HG02642 (cell line): ENCODE data around the gene TAF6.

ENCODE experiments used
- ATAC-seq: cut with Tn5 transposase; IDR thresholded peaks from one replicate; pipeline ENCODE4 v1.9.1; 2021; ENCODE audit warnings: mild to moderate bottlenecking; ENCODE audit not compliant: unreplicated experiment, poor library complexity

The TAF6 gene

GRCh38 chr7:100077205-100077604, 42.0 kb downstream of the TAF6 start:
- no peak for ATAC-seq

- no peak for ATAC-seq
Observed at GRCh38 chr7:100075418-100075817, 43.7 kb downstream of the TAF6 start.

- ATAC-seq: no peak
Observed at GRCh38 chr7:100074841-100075240, 44.3 kb downstream of the TAF6 start.

DNA sequence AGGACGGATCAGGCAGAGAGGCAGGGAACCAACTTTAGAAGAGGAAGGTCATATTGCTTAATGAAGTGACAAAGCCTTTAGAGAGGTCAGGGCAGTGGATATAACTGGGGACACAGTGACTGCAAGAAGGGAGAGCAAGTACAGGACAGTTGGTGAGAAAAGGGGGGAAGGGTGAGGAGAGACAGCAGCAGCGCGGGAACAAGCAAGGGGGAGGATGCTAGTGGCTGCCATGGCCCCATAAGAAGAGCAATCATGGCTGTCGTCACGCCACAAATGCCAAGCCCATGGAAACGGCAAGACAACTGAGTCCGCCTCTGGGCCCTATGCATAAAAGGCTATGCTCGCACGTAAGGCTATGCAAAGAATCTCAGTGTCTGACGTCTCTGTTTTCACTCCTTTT, 46.7 kb downstream of the TAF6 start:
- no peak for ATAC-seq

DNA sequence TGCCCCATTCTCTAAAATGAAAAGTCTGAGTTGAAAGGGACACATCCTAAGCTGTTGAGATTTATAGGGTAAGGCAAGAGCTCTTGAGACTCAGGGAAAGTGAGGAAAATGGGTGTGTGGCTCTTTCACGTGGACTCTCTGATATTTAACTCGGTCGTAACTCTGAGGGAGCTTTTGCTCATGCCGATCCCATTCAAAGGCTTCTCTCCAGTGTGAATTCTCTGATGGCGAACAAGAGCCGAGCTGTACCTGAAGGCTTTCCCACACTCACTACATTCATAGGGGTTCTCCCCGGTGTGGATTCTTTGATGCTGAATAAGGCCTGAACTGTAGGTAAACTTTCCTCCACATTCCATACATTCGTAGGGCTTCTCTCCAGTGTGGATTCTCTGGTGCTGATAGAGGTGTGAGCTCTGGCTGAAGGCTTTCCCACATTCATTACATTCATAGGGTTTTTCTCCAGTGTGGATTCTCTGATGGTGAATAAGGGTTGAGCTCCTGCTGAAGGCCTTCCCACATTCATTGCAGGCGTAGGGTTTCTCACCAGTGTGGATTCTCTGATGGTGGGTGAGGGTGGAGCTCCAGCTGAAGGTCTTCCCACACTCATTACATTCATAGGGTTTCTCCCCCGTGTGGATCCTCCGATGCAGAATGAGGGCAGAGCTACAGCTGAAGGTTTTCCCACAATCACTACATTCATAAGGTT, 48.0 kb downstream of the TAF6 start:
- ATAC-seq: no peak

GRCh38 chr7:100069991-100070390, 49.2 kb downstream of the TAF6 start:
- no peak for ATAC-seq

DNA sequence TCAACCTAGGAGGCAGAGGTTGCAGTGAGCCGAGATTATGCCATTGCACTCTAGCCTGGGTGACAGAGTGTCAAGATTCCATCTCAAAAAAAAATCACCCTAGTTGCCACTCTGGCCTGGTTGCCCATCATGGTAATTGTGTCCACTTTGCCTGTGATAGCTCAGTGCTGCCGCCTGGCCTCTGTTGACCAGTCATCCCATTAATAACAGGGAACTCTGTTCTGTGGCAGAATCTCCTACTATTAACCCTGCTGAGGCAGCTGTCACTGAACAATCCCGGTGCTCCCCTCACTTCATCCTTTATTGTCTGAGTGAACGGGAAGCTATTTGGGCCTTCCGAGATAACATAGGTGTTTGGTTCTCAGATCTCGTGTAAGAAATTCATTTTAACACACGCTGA, 52.2 kb downstream of the TAF6 start:
- no peak for ATAC-seq

DNA sequence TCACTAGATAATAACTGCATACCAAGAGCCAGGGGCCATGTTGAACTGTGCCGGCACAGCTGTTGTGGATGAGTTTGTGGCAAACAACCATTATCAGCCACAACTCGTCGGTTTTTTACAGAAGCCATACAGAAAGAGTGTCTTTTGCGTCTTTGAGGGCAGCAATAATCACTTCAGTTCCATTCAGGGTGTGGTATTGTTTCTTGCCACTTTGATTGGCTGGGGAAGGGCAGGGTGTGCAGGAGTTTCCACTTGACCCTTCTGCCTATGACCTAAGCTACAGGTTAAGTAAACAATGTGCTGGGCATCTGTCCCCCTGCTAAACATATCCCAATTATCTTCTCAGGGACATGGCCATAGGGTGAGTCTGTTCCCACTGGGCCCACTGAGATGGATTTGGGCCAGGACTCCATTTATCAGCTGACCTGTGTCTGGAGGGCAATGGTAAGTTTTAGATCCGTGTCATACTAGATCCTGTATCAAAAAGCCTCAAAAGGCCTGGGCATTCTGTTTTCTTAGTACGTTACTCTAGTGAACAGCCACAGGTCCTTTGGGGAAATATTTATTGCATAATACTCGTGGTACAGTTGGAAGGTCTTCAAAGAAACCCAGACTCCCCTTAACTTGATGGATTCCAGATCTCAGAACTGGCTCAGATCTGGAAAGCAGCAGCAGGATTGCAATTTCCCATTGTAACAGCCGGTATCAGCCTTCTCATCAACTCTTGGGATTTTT, 53.5 kb downstream of the TAF6 start:
- no peak for ATAC-seq

DNA sequence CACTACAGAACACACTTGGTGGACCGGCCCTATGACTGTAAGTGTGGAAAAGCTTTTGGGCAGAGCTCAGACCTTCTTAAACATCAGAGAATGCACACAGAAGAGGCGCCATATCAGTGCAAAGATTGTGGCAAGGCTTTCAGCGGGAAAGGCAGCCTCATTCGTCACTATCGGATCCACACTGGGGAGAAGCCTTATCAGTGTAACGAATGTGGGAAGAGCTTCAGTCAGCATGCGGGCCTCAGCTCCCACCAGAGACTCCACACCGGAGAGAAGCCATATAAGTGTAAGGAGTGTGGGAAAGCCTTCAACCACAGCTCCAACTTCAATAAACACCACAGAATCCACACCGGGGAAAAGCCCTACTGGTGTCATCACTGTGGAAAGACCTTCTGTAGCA, 55.0 kb downstream of the TAF6 start:
- no peak for ATAC-seq

DNA sequence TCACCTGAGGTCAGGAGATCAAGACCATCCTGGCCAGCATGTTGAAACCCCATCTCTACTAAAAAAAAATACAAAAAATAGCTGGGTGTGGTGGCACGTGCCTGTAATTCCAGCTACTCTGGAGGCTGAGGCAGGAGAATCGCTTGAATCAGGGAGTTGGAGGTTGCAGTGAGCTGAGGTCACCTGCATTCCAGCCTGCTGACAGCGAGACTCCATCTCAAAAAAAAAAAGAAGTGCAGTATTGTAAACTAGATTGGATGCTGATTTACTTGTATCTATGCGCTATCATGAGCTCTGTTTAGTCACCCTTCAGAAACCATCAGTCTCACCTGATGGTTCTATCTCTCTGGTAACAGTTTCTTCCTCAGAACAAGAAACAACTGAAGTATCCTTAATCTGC, 55.8 kb downstream of the TAF6 start:
- no peak for ATAC-seq

DNA sequence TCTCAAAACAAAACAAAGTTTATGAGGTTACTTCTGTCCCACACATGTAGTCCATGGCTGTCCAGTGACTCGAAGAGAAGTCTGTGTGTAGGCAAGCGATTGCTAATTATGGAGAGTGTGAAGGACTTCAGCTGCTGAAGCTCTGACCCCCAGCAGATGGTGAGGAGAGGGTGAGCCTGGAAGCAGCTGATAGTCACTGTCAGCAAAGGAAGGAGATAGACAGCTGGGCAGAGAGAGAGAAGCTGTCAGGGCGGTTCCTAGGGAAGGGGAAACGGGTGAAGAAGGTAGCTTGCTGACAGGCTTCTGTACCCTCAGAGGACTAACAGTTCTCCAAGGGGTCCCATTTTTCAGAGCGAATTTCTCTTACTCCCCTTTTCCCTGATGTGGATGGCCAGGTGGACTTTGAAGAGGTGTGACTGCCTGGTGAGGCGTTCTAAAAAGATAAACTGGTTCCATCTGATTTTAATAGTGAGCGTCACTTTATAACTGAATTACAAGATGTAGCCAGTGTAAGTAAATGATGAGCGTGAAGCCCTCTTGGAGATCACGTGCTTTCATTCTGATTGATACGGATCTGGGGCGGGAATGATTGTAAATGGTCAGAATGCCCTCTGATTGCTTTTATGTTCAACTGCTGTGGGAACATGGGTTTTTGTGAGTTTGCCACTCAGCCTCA, 57.5 kb downstream of the TAF6 start:
- no peak for ATAC-seq

- no peak for ATAC-seq
Observed at GRCh38 chr7:100059251-100059739, 59.9 kb downstream of the TAF6 start.
